Neural crest cell (in vitro differentiated cells): ENCODE measurements around the gene FNDC3B. TPM values are rescaled to one million over a fixed set of nuclear protein-coding genes. Genes with fewer than 3 reads are reported as not detected.

ENCODE experiments used
- DNase-seq: peaks from one replicate; pipeline ENCODE4 v3.0.0; 2021; ENCODE audit warnings: low read depth, mixed read lengths, low spot score
- H3K27ac Mint-ChIP-seq: one replicate; pipeline ENCODE4 v1.8.0; 2021; ENCODE audit warnings: mild to moderate bottlenecking, mixed read lengths; ENCODE audit not compliant: unreplicated experiment
- H3K27me3 Mint-ChIP-seq: 2 replicates; pipeline ENCODE4 v1.8.0; 2021; ENCODE audit warnings: low read depth, mild to moderate bottlenecking, mixed read lengths
- H3K36me3 Mint-ChIP-seq: 2 replicates; pipeline ENCODE4 v1.8.0; 2021; ENCODE audit warnings: low read depth, mild to moderate bottlenecking, mixed read lengths
- H3K4me1 Mint-ChIP-seq: 2 replicates; pipeline ENCODE4 v1.8.0; 2021; ENCODE audit warnings: mixed read lengths
- H3K4me3 Mint-ChIP-seq: one replicate; pipeline ENCODE4 v1.8.0; 2021; ENCODE audit warnings: mild to moderate bottlenecking, mixed read lengths
- H3K9me3 Mint-ChIP-seq: 2 replicates; pipeline ENCODE4 v1.8.0; 2021; ENCODE audit warnings: mixed read lengths
- total RNA-seq: library from RNA; stranded (reverse); gene quantifications from 2 replicates; pipeline ENCODE4 v1.2.1, GENCODE V29; 2021
- TF ChIP-seq, protein P1 (sequence below): fragments of 200-600 bp; sonication (generic); conservative IDR thresholded peaks from 2 replicates; pipeline ENCODE4 v1.5.0; 2021; ENCODE audit warnings: antibody characterized with exemption, mild to moderate bottlenecking

Gene FNDC3B
- total RNA-seq, 1 donor from 2014 or later: 41.5 TPM

GRCh38 chr3:172291650-172292049 lies 252.3 kb downstream of the FNDC3B start:
- Mint-ChIP-seq H3K27me3 (no peaks in the 10 kb centered on the region), H3K9me3 (no peaks in the 10 kb centered on the region), H3K4me3 (no peak overlapping the region), H3K27ac (no peak overlapping the region), H3K36me3 (peaks cover 16% of the 10 kb centered on the region), H3K4me1 (no peaks in the 10 kb centered on the region)
- no peak for DNase-seq
- TF ChIP-seq, protein P1, sequence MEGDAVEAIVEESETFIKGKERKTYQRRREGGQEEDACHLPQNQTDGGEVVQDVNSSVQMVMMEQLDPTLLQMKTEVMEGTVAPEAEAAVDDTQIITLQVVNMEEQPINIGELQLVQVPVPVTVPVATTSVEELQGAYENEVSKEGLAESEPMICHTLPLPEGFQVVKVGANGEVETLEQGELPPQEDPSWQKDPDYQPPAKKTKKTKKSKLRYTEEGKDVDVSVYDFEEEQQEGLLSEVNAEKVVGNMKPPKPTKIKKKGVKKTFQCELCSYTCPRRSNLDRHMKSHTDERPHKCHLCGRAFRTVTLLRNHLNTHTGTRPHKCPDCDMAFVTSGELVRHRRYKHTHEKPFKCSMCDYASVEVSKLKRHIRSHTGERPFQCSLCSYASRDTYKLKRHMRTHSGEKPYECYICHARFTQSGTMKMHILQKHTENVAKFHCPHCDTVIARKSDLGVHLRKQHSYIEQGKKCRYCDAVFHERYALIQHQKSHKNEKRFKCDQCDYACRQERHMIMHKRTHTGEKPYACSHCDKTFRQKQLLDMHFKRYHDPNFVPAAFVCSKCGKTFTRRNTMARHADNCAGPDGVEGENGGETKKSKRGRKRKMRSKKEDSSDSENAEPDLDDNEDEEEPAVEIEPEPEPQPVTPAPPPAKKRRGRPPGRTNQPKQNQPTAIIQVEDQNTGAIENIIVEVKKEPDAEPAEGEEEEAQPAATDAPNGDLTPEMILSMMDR: no peak

- H3K36me3 Mint-ChIP-seq: peaks cover 19% of the 10 kb centered on the region
- H3K4me3 Mint-ChIP-seq: no peak overlapping the region
Observed at GRCh38 chr3:172292422-172292821, 253.0 kb downstream of the FNDC3B start.

GRCh38 chr3:172293093-172293492 lies 253.7 kb downstream of the FNDC3B start:
- Mint-ChIP-seq H3K27me3 (no peaks in the 10 kb centered on the region), H3K4me1 (no peaks in the 10 kb centered on the region), H3K27ac (no peak overlapping the region), H3K9me3 (no peaks in the 10 kb centered on the region), H3K36me3 (peaks cover 19% of the 10 kb centered on the region), H3K4me3 (no peak overlapping the region)
- TF ChIP-seq, protein P1: no peak
- DNase-seq: no peak

More at GRCh38 chr3:172292422-172292821, 253.0 kb downstream of the FNDC3B start:
- Mint-ChIP-seq H3K27me3 (no peaks in the 10 kb centered on the region), H3K9me3 (no peaks in the 10 kb centered on the region), H3K27ac (no peak overlapping the region), H3K4me1 (no peaks in the 10 kb centered on the region)
- TF ChIP-seq, protein P1: no peak
- DNase-seq: no peak

DNA sequence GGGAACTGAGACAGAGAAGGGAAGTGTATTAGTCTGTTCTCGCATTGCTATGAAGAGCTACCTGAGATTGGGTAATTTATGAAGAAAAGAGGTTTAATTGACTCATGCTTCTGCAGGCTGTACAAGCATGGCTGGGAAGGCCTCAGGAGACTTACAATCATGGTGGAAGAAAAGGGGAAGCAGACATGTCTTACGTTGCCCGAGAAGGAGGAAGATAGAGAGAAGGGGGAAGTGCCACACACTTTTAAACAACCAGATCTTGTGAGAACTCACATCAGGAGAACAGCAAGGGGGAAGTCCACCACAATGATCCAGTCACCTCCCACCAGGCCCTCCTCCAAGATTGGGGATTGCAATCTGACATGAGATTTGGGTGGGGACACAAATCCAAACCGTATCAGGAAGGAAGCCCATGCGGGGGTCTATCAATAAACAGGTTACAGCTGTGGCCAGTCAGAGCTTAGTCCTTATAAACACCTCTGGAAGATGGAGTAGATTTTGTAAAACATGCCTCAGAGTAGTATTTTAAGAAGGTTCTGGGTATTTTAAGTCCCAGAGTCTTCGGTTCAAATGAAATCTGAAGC lies 254.9 kb downstream of the FNDC3B start:
- Mint-ChIP-seq H3K27ac (no peak overlapping the region), H3K9me3 (no peaks in the 10 kb centered on the region), H3K4me1 (no peaks in the 10 kb centered on the region), H3K4me3 (no peak overlapping the region), H3K36me3 (peaks cover 19% of the 10 kb centered on the region), H3K27me3 (no peaks in the 10 kb centered on the region)
- DNase-seq: no peak
- TF ChIP-seq, protein P1: no peak

- Mint-ChIP-seq H3K27me3 (no peaks in the 10 kb centered on the region), H3K27ac (peak overlapping the region; percentile 1), H3K4me1 (no peaks in the 10 kb centered on the region), H3K4me3 (no peak overlapping the region), H3K9me3 (no peaks in the 10 kb centered on the region), H3K36me3 (peaks cover 15% of the 10 kb centered on the region)
- DNase-seq: no peak
- TF ChIP-seq, protein P1: no peak
Observed at GRCh38 chr3:172296248-172296974, 257.0 kb downstream of the FNDC3B start.
